HepG2 (cell line): ENCODE results near the gene SLC16A3. TPM values are rescaled to one million over a fixed set of nuclear protein-coding genes. Genes with fewer than 3 reads are reported as not detected.
A peak's percentile ranks its signal among the peaks of the same experiment; 100 is the strongest.

Experiments used
- CBX1 ChIP-seq: IDR thresholded peaks from one replicate; pipeline ENCODE4 v1.6.1; 2016; ENCODE audit warnings: antibody characterized with exemption, low read depth
- GABPA ChIP-seq, 2 experiments: IDR thresholded peaks; 2 replicates each; pipeline ENCODE4 v1.6.1; 2011 to 2016; ENCODE audit warnings: low read depth in 2 of 2, low read length in 1 of 2, missing biosample characterization in 1 of 2, missing genetic modification characterization in 1 of 2
- HOXD1 ChIP-seq: sonication (generic); formaldehyde crosslinking; IDR thresholded peaks from 2 replicates; pipeline ENCODE4 v1.5.0; 2020; ENCODE audit warnings: missing genetic modification reagents
- NAIF1 ChIP-seq: sonication (generic); formaldehyde crosslinking; IDR thresholded peaks from 2 replicates; pipeline ENCODE4 v1.5.0; 2020; ENCODE audit warnings: mild to moderate bottlenecking, missing genetic modification reagents, borderline replicate concordance
- PITX1 ChIP-seq: sonication (generic); formaldehyde crosslinking; IDR thresholded peaks from 2 replicates; pipeline ENCODE4 v1.5.1; 2020; ENCODE audit warnings: mild to moderate bottlenecking, missing genetic modification reagents
- SALL2 ChIP-seq: sonication (generic); formaldehyde crosslinking; IDR thresholded peaks from 2 replicates; pipeline ENCODE4 v1.8.1; 2023; ENCODE audit warnings: mild to moderate bottlenecking, missing genetic modification reagents, inconsistent platforms
- polyA plus RNA-seq, 8 experiments: library from polyadenylated mRNA; depleted of rRNA in 3 of 8; stranded (reverse) in 7 of 8; unstranded in 1 of 8; fragments of >200 nt; fragmentation: Illumina TruSeq in 4 of 8; extraction: Trizol in 4 of 8; gene quantifications; 2 replicates each; pipeline versions ENCODE4 v1.2.1 to v1.2.3, GENCODE V29; 2011 to 2016; ENCODE audit warnings: low read depth in 4 of 8, missing spikeins in 1 of 8, mixed read lengths in 1 of 8; ENCODE audit not compliant: insufficient read depth in 1 of 8
- total RNA-seq, 5 experiments: library from RNA; depleted of rRNA; stranded (reverse); fragments of >200 nt; fragmentation: Illumina TruSeq; extraction: Trizol; gene quantifications; 2 replicates each; pipeline ENCODE4 v1.2.3, GENCODE V29; 2016; ENCODE audit warnings: low read depth in 1 of 5
- TF ChIP-seq, protein P1 (sequence below): sonication (generic); formaldehyde crosslinking; IDR thresholded peaks from 2 replicates; pipeline ENCODE4 v1.8.0; 2022; ENCODE audit warnings: mild to moderate bottlenecking, missing genetic modification reagents, moderate library complexity
- TF ChIP-seq, protein P2 (sequence below): sonication (generic); formaldehyde crosslinking; IDR thresholded peaks from 2 replicates; pipeline ENCODE4 v1.5.1; 2020; ENCODE audit warnings: mild to moderate bottlenecking, missing genetic modification reagents, borderline replicate concordance
- TF ChIP-seq, protein P3 (sequence below): sonication (generic); formaldehyde crosslinking; IDR thresholded peaks from 2 replicates; pipeline ENCODE4 v1.4.0; 2020; ENCODE audit warnings: missing genetic modification reagents, borderline replicate concordance
- TF ChIP-seq, protein P4 (sequence below): sonication (generic); formaldehyde crosslinking; IDR thresholded peaks from 2 replicates; pipeline ENCODE4 v1.5.1; 2020; ENCODE audit warnings: missing genetic modification reagents, mild to moderate bottlenecking, borderline replicate concordance

SLC16A3 gene
- total and polyA plus RNA-seq, 2 of the 13 experiments (the other 11 are each of a cell fraction or from before 2014, with no cell fraction given): 242 to 349 TPM

- TF ChIP-seq GABPA (IDR thresholded peaks at IDR 0.05; ENCODE audit: low read depth, low read length) (no peak), GABPA (CRISPR knock-in tag; IDR thresholded peaks at IDR 0.05; ENCODE audit: low read depth) (0 out of 2 replicates have a peak, but pooled peaks have one; percentile 2), HOXD1 (CRISPR knock-in tag) (no peak), PITX1 (no peak), CBX1 (peak; percentile 53), SALL2 (CRISPR knock-in tag) (peak; percentile 7; the same call in 1 of the 2 replicates), NAIF1 (CRISPR knock-in tag) (0 out of 2 replicates have a peak, but pooled peaks have one; percentile 50)
- TF ChIP-seq, protein P1, sequence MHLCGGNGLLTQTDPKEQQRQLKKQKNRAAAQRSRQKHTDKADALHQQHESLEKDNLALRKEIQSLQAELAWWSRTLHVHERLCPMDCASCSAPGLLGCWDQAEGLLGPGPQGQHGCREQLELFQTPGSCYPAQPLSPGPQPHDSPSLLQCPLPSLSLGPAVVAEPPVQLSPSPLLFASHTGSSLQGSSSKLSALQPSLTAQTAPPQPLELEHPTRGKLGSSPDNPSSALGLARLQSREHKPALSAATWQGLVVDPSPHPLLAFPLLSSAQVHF (CRISPR knock-in tag): 0 out of 2 replicates have a peak, but pooled peaks have one; percentile 43
- TF ChIP-seq, protein P2, sequence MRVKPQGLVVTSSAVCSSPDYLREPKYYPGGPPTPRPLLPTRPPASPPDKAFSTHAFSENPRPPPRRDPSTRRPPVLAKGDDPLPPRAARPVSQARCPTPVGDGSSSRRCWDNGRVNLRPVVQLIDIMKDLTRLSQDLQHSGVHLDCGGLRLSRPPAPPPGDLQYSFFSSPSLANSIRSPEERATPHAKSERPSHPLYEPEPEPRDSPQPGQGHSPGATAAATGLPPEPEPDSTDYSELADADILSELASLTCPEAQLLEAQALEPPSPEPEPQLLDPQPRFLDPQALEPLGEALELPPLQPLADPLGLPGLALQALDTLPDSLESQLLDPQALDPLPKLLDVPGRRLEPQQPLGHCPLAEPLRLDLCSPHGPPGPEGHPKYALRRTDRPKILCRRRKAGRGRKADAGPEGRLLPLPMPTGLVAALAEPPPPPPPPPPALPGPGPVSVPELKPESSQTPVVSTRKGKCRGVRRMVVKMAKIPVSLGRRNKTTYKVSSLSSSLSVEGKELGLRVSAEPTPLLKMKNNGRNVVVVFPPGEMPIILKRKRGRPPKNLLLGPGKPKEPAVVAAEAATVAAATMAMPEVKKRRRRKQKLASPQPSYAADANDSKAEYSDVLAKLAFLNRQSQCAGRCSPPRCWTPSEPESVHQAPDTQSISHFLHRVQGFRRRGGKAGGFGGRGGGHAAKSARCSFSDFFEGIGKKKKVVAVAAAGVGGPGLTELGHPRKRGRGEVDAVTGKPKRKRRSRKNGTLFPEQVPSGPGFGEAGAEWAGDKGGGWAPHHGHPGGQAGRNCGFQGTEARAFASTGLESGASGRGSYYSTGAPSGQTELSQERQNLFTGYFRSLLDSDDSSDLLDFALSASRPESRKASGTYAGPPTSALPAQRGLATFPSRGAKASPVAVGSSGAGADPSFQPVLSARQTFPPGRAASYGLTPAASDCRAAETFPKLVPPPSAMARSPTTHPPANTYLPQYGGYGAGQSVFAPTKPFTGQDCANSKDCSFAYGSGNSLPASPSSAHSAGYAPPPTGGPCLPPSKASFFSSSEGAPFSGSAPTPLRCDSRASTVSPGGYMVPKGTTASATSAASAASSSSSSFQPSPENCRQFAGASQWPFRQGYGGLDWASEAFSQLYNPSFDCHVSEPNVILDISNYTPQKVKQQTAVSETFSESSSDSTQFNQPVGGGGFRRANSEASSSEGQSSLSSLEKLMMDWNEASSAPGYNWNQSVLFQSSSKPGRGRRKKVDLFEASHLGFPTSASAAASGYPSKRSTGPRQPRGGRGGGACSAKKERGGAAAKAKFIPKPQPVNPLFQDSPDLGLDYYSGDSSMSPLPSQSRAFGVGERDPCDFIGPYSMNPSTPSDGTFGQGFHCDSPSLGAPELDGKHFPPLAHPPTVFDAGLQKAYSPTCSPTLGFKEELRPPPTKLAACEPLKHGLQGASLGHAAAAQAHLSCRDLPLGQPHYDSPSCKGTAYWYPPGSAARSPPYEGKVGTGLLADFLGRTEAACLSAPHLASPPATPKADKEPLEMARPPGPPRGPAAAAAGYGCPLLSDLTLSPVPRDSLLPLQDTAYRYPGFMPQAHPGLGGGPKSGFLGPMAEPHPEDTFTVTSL: peak; percentile 64; the same call in 1 of the 2 replicates
- TF ChIP-seq, protein P3, sequence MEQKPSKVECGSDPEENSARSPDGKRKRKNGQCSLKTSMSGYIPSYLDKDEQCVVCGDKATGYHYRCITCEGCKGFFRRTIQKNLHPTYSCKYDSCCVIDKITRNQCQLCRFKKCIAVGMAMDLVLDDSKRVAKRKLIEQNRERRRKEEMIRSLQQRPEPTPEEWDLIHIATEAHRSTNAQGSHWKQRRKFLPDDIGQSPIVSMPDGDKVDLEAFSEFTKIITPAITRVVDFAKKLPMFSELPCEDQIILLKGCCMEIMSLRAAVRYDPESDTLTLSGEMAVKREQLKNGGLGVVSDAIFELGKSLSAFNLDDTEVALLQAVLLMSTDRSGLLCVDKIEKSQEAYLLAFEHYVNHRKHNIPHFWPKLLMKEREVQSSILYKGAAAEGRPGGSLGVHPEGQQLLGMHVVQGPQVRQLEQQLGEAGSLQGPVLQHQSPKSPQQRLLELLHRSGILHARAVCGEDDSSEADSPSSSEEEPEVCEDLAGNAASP (CRISPR knock-in tag): no peak
- TF ChIP-seq, protein P4, sequence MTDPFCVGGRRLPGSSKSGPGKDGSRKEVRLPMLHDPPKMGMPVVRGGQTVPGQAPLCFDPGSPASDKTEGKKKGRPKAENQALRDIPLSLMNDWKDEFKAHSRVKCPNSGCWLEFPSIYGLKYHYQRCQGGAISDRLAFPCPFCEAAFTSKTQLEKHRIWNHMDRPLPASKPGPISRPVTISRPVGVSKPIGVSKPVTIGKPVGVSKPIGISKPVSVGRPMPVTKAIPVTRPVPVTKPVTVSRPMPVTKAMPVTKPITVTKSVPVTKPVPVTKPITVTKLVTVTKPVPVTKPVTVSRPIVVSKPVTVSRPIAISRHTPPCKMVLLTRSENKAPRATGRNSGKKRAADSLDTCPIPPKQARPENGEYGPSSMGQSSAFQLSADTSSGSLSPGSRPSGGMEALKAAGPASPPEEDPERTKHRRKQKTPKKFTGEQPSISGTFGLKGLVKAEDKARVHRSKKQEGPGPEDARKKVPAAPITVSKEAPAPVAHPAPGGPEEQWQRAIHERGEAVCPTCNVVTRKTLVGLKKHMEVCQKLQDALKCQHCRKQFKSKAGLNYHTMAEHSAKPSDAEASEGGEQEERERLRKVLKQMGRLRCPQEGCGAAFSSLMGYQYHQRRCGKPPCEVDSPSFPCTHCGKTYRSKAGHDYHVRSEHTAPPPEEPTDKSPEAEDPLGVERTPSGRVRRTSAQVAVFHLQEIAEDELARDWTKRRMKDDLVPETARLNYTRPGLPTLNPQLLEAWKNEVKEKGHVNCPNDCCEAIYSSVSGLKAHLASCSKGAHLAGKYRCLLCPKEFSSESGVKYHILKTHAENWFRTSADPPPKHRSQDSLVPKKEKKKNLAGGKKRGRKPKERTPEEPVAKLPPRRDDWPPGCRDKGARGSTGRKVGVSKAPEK (CRISPR knock-in tag): peak; percentile 90; the same call in 1 of the 2 replicates
Observed at GRCh38 chr17:82240506-82241182, 11.8 kb downstream of the SLC16A3 start (continued).
